WI38 (cell line): Measurements from ENCODE around the gene STARD5.
"Not testable (repeated sequence)": the region's sequence is repeated elsewhere in the genome, so short reads cannot be mapped to it uniquely, and the experiment has no call there.

Experiments
- H3K4me3 ChIP-seq: 2 replicates; pipeline ENCODE4 v1.5.1; 2011; ENCODE audit warnings: low read depth, mild to moderate bottlenecking, control low read depth, low read length
- TF ChIP-seq, protein P1 (sequence below): IDR thresholded peaks from 2 replicates; pipeline ENCODE4 v1.5.1; 2012; ENCODE audit warnings: low read depth, mild to moderate bottlenecking, control low read depth, low read length

The STARD5 gene

DNA sequence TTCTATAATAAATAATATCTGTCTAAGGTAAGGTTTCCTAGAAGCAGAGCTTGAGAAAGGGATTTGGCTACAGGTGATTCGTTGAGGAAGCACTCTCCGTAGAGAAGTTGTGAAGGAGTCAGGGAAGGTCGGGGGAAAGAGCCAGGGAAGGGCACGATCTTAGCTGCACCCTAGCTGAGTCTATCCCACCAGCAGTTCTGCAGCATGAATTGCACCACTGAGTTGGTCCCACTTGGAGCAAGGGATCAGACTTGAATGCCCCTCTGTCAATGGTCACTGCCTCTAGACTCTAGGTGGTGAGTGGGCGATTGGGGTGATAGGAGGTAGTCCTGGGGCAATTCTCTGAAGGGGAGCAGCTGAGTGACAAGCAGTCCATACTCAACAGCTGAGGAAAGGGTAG is 36.5 kb upstream of the STARD5 start:
- H3K4me3 ChIP-seq = no peak overlapping the region
- TF ChIP-seq, protein P1, sequence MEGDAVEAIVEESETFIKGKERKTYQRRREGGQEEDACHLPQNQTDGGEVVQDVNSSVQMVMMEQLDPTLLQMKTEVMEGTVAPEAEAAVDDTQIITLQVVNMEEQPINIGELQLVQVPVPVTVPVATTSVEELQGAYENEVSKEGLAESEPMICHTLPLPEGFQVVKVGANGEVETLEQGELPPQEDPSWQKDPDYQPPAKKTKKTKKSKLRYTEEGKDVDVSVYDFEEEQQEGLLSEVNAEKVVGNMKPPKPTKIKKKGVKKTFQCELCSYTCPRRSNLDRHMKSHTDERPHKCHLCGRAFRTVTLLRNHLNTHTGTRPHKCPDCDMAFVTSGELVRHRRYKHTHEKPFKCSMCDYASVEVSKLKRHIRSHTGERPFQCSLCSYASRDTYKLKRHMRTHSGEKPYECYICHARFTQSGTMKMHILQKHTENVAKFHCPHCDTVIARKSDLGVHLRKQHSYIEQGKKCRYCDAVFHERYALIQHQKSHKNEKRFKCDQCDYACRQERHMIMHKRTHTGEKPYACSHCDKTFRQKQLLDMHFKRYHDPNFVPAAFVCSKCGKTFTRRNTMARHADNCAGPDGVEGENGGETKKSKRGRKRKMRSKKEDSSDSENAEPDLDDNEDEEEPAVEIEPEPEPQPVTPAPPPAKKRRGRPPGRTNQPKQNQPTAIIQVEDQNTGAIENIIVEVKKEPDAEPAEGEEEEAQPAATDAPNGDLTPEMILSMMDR = no peak

DNA sequence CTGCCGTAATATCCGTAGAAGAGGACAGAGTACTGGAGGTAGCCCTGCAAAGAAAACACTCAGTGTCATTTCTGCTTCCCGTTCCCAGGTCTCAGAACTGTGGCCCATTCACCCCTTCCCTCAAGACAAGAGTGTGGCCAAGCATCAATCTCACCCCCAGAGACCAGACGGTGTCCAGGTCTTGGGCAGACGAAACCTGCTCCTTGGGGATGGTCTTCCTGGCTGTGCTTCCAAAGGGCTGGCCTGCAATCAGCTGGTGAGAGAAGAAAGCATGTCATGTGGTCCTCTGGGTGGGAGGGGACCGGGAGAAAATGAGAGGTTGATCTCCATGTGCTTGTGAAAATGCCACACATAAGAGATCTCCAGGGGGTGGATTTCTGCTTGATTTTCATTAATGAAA is 34.3 kb upstream of the STARD5 start:
- TF ChIP-seq, protein P1 = no peak
- no peak overlapping the region for H3K4me3 ChIP-seq

DNA sequence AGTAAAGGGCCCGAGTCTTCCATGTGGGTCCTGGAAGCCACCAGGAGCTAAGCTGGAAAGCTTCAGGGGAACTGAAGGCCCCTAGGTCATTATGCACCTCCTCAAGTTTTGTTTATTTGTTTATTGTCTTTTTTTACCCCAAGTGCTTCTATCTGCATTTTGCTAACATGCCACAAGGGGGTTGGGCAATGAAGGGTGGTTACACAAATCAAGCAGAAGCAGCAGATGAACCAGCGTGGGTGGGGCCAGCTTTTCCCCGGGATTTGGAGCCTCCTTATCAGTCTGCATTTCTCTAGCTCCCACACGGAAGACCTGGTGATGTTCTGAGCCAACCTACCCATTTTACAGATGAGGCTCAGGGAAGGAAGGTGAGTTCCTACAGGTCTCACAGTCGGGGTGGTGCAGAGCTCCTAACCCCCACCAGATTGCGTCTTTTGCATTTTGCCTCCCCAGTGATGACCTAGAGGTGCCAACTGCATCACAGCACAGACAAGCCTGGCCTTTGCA is 33.3 kb upstream of the STARD5 start:
- TF ChIP-seq, protein P1 = no peak
- H3K4me3 ChIP-seq = no peak overlapping the region

DNA sequence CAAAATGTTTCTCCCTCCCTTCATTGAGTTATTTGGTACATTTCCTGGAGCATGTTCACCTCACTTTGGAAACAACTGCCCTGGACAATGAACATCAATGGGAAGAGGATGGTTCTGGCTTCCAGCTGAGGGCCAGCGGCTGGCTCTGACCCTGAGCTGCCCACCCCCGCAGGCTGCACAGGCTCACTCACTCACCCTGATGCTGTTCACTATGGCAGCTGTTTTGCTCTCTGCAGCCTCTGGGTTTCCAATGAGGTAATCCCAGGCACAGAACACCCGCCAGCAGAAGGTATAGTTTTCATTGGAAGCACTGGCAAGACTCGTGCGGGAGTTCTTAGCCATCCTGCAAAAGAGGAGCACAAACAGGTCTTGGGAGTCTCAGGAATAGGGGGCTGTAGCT is 32.3 kb upstream of the STARD5 start:
- H3K4me3 ChIP-seq = no peak overlapping the region
- TF ChIP-seq, protein P1 = no peak

DNA sequence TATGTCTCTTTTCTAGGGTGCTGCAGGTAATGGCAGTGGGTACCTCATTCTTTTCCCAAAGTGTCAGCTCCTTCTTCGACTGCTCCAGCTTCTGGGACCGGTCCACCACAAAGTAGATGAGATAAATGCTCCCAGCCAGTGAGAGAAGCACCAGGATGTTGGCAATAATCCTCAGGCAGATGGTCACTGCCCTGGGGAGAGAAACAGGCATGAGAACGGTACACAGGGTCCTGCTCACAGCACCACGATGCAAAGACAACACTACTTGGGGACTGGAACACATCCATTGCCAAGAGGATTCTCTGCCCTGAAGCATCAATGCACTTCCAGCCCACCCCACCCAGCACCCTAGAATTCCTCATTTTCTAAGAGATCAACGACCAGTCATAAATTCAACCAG is 27.7 kb upstream of the STARD5 start:
- TF ChIP-seq, protein P1 = no peak
- H3K4me3 ChIP-seq = no peak overlapping the region

DNA sequence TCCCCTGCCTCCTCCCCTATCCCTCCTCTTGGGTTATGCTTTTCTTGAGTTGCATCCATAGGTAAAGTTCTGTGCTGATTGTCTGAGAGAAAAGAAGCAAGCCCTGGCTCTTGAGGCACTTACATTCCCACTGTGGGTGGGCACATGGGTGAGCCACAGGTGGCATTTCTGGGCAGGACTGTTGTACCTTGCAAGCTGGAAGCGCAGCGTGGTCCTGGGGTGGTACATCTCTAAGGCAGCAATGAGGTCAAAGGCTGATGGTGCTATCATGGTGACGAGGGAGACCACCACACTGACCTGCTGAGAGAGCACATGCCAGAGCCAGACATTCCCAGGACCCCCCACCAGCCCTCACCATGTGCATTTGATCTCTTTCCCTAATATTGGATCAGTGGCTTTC is 25.3 kb upstream of the STARD5 start:
- H3K4me3 ChIP-seq = no peak overlapping the region
- TF ChIP-seq, protein P1 = no peak

DNA sequence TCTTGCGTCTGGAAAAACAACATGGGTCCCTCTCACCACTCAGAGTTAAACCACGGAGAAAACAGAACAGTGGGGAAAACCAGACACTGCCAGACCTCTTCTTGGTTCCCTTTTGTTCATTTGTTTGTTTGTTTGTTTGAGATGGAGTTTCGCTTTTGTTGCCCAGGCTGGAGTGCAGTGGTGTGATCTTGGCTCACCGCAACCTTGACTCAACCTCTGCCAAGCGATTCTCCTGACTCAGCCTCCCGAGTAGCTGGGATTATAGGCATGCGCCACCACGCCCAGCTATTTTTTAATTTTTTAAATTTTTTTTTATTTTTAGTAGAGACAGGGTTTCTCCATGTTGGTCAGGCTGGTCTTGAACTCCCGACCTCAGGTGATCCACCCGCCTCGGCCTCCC is 24.8 kb upstream of the STARD5 start:
- H3K4me3 ChIP-seq = not testable (repeated sequence)

DNA sequence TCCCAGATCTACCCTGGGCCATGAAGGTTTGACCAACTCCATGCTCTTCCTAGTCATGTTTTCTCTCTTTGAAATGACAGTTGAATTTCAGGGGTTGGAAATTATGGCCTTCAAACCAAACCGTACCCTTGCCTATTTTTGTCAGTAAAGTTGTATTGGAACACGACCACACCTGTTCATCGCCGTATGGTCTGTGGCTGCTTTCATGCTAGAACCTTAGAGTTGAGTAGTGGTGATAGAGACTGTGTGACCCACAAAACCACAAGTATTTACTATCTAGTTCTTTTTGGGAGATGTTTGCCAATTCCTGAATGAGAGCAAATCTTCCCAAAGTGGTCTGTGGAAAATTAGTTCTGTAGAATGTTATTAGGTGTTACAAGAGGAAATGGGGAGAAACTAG is 24.0 kb upstream of the STARD5 start:
- TF ChIP-seq, protein P1 = no peak
- no peak overlapping the region for H3K4me3 ChIP-seq
